Endothelial cell of umbilical vein (primary cell): Measurements from ENCODE around the gene TULP4.

Source experiments
- POLR2A ChIP-seq: IDR thresholded peaks from 2 replicates; pipeline ENCODE4 v1.6.1; 2012; ENCODE audit warnings: low read depth, mild to moderate bottlenecking, control low read depth, low read length
- TF ChIP-seq, protein P1 (sequence below), 2 donors: IDR thresholded peaks; 1 replicate in 1 of 2; 2 replicates in 1 of 2; pipeline ENCODE4 v1.5.1; 2011; ENCODE audit warnings: low read length in 2 of 2, mild to moderate bottlenecking in 2 of 2, moderate library complexity in 2 of 2, control low read depth in 1 of 2, inconsistent platforms in 1 of 2, low read depth in 1 of 2; ENCODE audit not compliant: insufficient read depth in 1 of 2; ENCODE audit errors: extremely low read depth in 1 of 2

DNA sequence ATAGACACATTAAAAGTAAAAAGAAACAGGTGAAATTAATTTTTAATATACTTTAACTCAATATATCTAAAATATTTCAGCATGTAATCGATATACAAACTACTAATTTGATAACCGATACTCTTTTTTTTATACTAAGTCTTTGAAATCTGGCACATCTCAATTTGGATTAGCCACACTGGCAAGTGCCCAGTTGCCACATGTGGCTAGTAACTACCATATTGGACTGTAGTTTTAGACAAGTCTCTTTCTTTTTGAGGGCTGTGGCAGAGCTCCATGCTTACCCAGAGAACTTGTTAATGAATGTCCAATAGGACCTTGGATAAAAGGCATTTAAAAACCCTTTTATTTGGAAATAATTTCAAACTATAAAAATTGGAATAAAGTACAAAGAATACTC is 17.8 kb downstream of the TULP4 start:
- no peak for TF ChIP-seq POLR2A
- TF ChIP-seq, protein P1, sequence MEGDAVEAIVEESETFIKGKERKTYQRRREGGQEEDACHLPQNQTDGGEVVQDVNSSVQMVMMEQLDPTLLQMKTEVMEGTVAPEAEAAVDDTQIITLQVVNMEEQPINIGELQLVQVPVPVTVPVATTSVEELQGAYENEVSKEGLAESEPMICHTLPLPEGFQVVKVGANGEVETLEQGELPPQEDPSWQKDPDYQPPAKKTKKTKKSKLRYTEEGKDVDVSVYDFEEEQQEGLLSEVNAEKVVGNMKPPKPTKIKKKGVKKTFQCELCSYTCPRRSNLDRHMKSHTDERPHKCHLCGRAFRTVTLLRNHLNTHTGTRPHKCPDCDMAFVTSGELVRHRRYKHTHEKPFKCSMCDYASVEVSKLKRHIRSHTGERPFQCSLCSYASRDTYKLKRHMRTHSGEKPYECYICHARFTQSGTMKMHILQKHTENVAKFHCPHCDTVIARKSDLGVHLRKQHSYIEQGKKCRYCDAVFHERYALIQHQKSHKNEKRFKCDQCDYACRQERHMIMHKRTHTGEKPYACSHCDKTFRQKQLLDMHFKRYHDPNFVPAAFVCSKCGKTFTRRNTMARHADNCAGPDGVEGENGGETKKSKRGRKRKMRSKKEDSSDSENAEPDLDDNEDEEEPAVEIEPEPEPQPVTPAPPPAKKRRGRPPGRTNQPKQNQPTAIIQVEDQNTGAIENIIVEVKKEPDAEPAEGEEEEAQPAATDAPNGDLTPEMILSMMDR (IDR thresholded peaks at IDR 0.05; ENCODE audit: extremely low read depth in 1 of 2, insufficient read depth in 1 of 2, low read depth in 1 of 2, low read length in 2 of 2), result no peak
